GM23338 (cell line): ENCODE measurements around the gene PDZD8. TPM values are rescaled to one million over a fixed set of nuclear protein-coding genes. Genes with fewer than 3 reads are reported as not detected.

Experiments used
- ATAC-seq: fragments of 200-7000 bp; cut with Tn5 transposase; 3 replicates; pipeline ENCODE4 v1.9.1; 2020
- DNase-seq: peaks from one replicate; pipeline ENCODE4 v3.0.0-alpha.2; 2015; ENCODE audit warnings: low spot score
- H2AFZ ChIP-seq: fragments of 200-600 bp; sonication (generic); 2 replicates; pipeline ENCODE4 v1.8.0; 2016; ENCODE audit warnings: antibody characterized with exemption, mild to moderate bottlenecking, moderate library complexity
- H3F3A ChIP-seq: fragments of 200-600 bp; sonication (generic); replicated peaks from 2 replicates; pipeline ENCODE4 v1.8.0; 2017; ENCODE audit warnings: antibody characterized with exemption, mixed run types, low read depth
- H3K27ac ChIP-seq: fragments of 200-600 bp; sonication (generic); 2 replicates; pipeline ENCODE4 v1.6.1; 2016; ENCODE audit warnings: low read depth
- H3K27me3 ChIP-seq: fragments of 200-600 bp; sonication (generic); 2 replicates; pipeline ENCODE4 v1.8.0; 2016; ENCODE audit warnings: mild to moderate bottlenecking, mixed run types, moderate library complexity; ENCODE audit not compliant: insufficient read depth
- H3K36me3 ChIP-seq: fragments of 200-600 bp; sonication (generic); 2 replicates; pipeline ENCODE4 v1.8.0; 2016; ENCODE audit warnings: mild to moderate bottlenecking; ENCODE audit not compliant: insufficient read depth
- H3K4me1 ChIP-seq: fragments of 200-600 bp; sonication (generic); 2 replicates; pipeline ENCODE4 v1.8.0; 2016; ENCODE audit warnings: mild to moderate bottlenecking, moderate library complexity; ENCODE audit not compliant: insufficient read depth
- H3K4me2 ChIP-seq: fragments of 200-600 bp; sonication (generic); 2 replicates; pipeline ENCODE4 v1.7.1; 2017; ENCODE audit warnings: mixed run types
- H3K4me3 ChIP-seq: fragments of 200-600 bp; sonication (generic); 2 replicates; pipeline ENCODE4 v1.6.1; 2016; ENCODE audit warnings: mixed run types
- H3K79me2 ChIP-seq: fragments of 200-600 bp; sonication (generic); replicated peaks from 2 replicates; pipeline ENCODE4 v1.8.0; 2017; ENCODE audit warnings: mild to moderate bottlenecking; ENCODE audit not compliant: insufficient read depth
- H3K9me2 ChIP-seq: fragments of 200-600 bp; sonication (generic); 2 replicates; pipeline ENCODE4 v1.8.0; 2017; ENCODE audit not compliant: insufficient read depth
- H4K20me1 ChIP-seq: fragments of 200-600 bp; sonication (generic); replicated peaks from 2 replicates; pipeline ENCODE4 v1.8.0; 2017; ENCODE audit warnings: mild to moderate bottlenecking; ENCODE audit not compliant: insufficient read depth
- H3K27ac Mint-ChIP-seq: 2 replicates; pipeline ENCODE4 v1.8.0; 2020; ENCODE audit warnings: inconsistent platforms, mild to moderate bottlenecking, moderate library complexity, mixed read lengths
- H3K27me3 Mint-ChIP-seq: 3 replicates; pipeline ENCODE4 v1.8.0; 2022; ENCODE audit warnings: low read depth, mild to moderate bottlenecking, moderate library complexity, mixed read lengths, inconsistent platforms; ENCODE audit not compliant: insufficient read depth, poor library complexity
- H3K36me3 Mint-ChIP-seq: 3 replicates; pipeline ENCODE4 v1.8.0; 2021; ENCODE audit warnings: low read depth, mild to moderate bottlenecking, inconsistent platforms, moderate library complexity, mixed read lengths
- H3K4me1 Mint-ChIP-seq: 3 replicates; pipeline ENCODE4 v1.8.0; 2020; ENCODE audit warnings: mild to moderate bottlenecking, inconsistent platforms, mixed read lengths
- H3K4me3 Mint-ChIP-seq: 3 replicates; pipeline ENCODE4 v1.8.0; 2021; ENCODE audit warnings: moderate library complexity, mild to moderate bottlenecking, inconsistent platforms, mixed read lengths
- H3K9me3 Mint-ChIP-seq: 3 replicates; pipeline ENCODE4 v1.8.0; 2020; ENCODE audit warnings: moderate library complexity, mild to moderate bottlenecking, inconsistent platforms, mixed read lengths
- CREB1 ChIP-seq: fragments of 250-450 bp; sonication (Bioruptor Pico); IDR thresholded peaks from 2 replicates; pipeline ENCODE4 v1.5.0; 2020; ENCODE audit warnings: low read depth, mild to moderate bottlenecking, moderate library complexity
- EZH2 ChIP-seq: fragments of 200-600 bp; sonication (generic); IDR thresholded peaks from one replicate; pipeline ENCODE4 v1.8.0; 2017; ENCODE audit warnings: antibody characterized with exemption, mild to moderate bottlenecking, low read depth; ENCODE audit not compliant: unreplicated experiment
- EZH2phosphoT487 ChIP-seq: fragments of 200-600 bp; sonication (generic); IDR thresholded peaks from one replicate; pipeline ENCODE4 v1.8.1; 2018; ENCODE audit warnings: antibody characterized with exemption; ENCODE audit not compliant: unreplicated experiment
- NANOG ChIP-seq: IDR thresholded peaks from 2 replicates; pipeline ENCODE4 v1.6.1; 2016; ENCODE audit warnings: antibody characterized with exemption, borderline replicate concordance
- POLR2AphosphoS5 ChIP-seq: IDR thresholded peaks from 2 replicates; pipeline ENCODE4 v1.6.1; 2016; ENCODE audit warnings: antibody characterized with exemption, low read depth
- ZNF114 ChIP-seq: fragments of 250-450 bp; sonication (Bioruptor Pico); IDR thresholded peaks from 2 replicates; pipeline ENCODE4 v1.5.0; 2020; ENCODE audit warnings: mild to moderate bottlenecking, moderate library complexity
- polyA plus RNA-seq: library from polyadenylated mRNA; unstranded; fragments of >200 nt; fragmentation: Nextera tagmentation; extraction: Ambion mirVana; gene quantifications from 2 replicates; pipeline ENCODE4 v1.2.1, GENCODE V29; 2016
- total RNA-seq: library from RNA; depleted of rRNA; stranded (reverse); fragments of >200 nt; shearing (Covaris generic); gene quantifications from 2 replicates; pipeline ENCODE4 v1.2.3, GENCODE V29; 2014
- TF ChIP-seq, protein P1 (sequence below): fragments of 250-450 bp; sonication (Bioruptor Pico); IDR thresholded peaks from 2 replicates; pipeline ENCODE4 v1.5.0; 2020; ENCODE audit warnings: mild to moderate bottlenecking, moderate library complexity
- TF ChIP-seq, protein P2 (sequence below): IDR thresholded peaks from 2 replicates; pipeline ENCODE4 v1.6.1; 2016; ENCODE audit warnings: antibody characterized with exemption
- TF ChIP-seq, protein P3 (sequence below), 2 experiments: fragments of 200-600 bp in 1 of 2; sonication (generic) in 1 of 2; conservative IDR thresholded peaks; 2 replicates each; pipeline versions ENCODE4 v1.5.1 to v1.6.1; 2016 to 2017; ENCODE audit warnings: antibody characterized with exemption in 2 of 2, low read depth in 2 of 2, mild to moderate bottlenecking in 2 of 2, moderate library complexity in 1 of 2

PDZD8 gene
- total and polyA plus RNA-seq, 2 experiments from 2014 or later, result 11.4 to 28.6 TPM

- no peaks in the 10 kb centered on the region for H3F3A ChIP-seq
- Mint-ChIP-seq H3K36me3 (no peaks in the 10 kb centered on the region), H3K27ac (no peak overlapping the region), H3K9me3 (no peaks in the 10 kb centered on the region), H3K27me3 (peaks cover 6% of the 10 kb centered on the region), H3K4me3 (no peak overlapping the region), H3K4me1 (peaks cover 14% of the 10 kb centered on the region)
- H3K27ac ChIP-seq, result no peak overlapping the region
- H3K4me1 ChIP-seq, result peaks cover 7% of the 10 kb centered on the region; the same call in 1 of the 2 replicates
- DNase-seq (no peak), ATAC-seq (no peak)
- H3K4me3 ChIP-seq, result no peak overlapping the region
- no peak overlapping the region for H2AFZ ChIP-seq
- peaks cover 5% of the 10 kb centered on the region; the same call in 1 of the 2 replicates for H4K20me1 ChIP-seq
- H3K4me2 ChIP-seq, result no peak overlapping the region
- no peaks in the 10 kb centered on the region for H3K36me3 ChIP-seq
- H3K27me3 ChIP-seq, result no peaks in the 10 kb centered on the region
- H3K79me2 ChIP-seq, result no peaks in the 10 kb centered on the region
- TF ChIP-seq, protein P1, sequence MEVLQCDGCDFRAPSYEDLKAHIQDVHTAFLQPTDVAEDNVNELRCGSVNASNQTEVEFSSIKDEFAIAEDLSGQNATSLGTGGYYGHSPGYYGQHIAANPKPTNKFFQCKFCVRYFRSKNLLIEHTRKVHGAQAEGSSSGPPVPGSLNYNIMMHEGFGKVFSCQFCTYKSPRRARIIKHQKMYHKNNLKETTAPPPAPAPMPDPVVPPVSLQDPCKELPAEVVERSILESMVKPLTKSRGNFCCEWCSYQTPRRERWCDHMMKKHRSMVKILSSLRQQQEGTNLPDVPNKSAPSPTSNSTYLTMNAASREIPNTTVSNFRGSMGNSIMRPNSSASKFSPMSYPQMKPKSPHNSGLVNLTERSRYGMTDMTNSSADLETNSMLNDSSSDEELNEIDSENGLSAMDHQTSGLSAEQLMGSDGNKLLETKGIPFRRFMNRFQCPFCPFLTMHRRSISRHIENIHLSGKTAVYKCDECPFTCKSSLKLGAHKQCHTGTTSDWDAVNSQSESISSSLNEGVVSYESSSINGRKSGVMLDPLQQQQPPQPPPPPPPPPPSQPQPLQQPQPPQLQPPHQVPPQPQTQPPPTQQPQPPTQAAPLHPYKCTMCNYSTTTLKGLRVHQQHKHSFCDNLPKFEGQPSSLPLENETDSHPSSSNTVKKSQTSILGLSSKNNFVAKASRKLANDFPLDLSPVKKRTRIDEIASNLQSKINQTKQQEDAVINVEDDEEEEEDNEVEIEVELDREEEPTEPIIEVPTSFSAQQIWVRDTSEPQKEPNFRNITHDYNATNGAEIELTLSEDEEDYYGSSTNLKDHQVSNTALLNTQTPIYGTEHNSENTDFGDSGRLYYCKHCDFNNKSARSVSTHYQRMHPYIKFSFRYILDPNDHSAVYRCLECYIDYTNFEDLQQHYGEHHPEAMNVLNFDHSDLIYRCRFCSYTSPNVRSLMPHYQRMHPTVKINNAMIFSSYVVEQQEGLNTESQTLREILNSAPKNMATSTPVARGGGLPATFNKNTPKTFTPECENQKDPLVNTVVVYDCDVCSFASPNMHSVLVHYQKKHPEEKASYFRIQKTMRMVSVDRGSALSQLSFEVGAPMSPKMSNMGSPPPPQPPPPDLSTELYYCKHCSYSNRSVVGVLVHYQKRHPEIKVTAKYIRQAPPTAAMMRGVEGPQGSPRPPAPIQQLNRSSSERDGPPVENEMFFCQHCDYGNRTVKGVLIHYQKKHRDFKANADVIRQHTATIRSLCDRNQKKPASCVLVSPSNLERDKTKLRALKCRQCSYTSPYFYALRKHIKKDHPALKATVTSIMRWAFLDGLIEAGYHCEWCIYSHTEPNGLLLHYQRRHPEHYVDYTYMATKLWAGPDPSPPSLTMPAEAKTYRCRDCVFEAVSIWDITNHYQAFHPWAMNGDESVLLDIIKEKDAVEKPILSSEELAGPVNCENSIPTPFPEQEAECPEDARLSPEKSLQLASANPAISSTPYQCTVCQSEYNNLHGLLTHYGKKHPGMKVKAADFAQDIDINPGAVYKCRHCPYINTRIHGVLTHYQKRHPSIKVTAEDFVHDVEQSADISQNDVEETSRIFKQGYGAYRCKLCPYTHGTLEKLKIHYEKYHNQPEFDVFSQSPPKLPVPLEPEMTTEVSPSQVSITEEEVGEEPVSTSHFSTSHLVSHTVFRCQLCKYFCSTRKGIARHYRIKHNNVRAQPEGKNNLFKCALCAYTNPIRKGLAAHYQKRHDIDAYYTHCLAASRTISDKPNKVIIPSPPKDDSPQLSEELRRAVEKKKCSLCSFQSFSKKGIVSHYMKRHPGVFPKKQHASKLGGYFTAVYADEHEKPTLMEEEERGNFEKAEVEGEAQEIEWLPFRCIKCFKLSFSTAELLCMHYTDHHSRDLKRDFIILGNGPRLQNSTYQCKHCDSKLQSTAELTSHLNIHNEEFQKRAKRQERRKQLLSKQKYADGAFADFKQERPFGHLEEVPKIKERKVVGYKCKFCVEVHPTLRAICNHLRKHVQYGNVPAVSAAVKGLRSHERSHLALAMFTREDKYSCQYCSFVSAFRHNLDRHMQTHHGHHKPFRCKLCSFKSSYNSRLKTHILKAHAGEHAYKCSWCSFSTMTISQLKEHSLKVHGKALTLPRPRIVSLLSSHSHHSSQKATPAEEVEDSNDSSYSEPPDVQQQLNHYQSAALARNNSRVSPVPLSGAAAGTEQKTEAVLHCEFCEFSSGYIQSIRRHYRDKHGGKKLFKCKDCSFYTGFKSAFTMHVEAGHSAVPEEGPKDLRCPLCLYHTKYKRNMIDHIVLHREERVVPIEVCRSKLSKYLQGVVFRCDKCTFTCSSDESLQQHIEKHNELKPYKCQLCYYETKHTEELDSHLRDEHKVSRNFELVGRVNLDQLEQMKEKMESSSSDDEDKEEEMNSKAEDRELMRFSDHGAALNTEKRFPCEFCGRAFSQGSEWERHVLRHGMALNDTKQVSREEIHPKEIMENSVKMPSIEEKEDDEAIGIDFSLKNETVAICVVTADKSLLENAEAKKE, result no peak
- TF ChIP-seq POLR2AphosphoS5 (no peak), EZH2 (no peak)
- no peaks in the 10 kb centered on the region for H3K9me2 ChIP-seq
Observed at GRCh38 chr10:117248750-117249465, 126.3 kb downstream of the PDZD8 start.

- no peak for DNase-seq
- H3K4me3 Mint-ChIP-seq, result no peak overlapping the region
- H3K27me3 Mint-ChIP-seq, result peaks cover 13% of the 10 kb centered on the region
- Histone ChIP-seq H3K79me2 (no peaks in the 10 kb centered on the region), H3K27ac (no peak overlapping the region), H4K20me1 (peaks cover 6% of the 10 kb centered on the region; the same call in 1 of the 2 replicates), H3K27me3 (peaks cover 14% of the 10 kb centered on the region), H3K9me2 (no peaks in the 10 kb centered on the region), H3F3A (no peaks in the 10 kb centered on the region), H3K4me1 (peaks cover 10% of the 10 kb centered on the region; the same call in 1 of the 2 replicates), H2AFZ (no peak overlapping the region), H3K4me3 (no peak overlapping the region), H3K4me2 (no peak overlapping the region), H3K36me3 (no peaks in the 10 kb centered on the region)
- peaks cover 14% of the 10 kb centered on the region for H3K4me1 Mint-ChIP-seq
- no peaks in the 10 kb centered on the region; the same call in 2 of the 3 replicates for H3K9me3 Mint-ChIP-seq
- ATAC-seq, result no peak
- H3K36me3 Mint-ChIP-seq, result no peaks in the 10 kb centered on the region; the same call in 2 of the 3 replicates
- H3K27ac Mint-ChIP-seq, result no peak overlapping the region
- TF ChIP-seq CREB1 (CRISPR knock-in tag), result no peak
- no peak for TF ChIP-seq POLR2AphosphoS5
- TF ChIP-seq, protein P2, sequence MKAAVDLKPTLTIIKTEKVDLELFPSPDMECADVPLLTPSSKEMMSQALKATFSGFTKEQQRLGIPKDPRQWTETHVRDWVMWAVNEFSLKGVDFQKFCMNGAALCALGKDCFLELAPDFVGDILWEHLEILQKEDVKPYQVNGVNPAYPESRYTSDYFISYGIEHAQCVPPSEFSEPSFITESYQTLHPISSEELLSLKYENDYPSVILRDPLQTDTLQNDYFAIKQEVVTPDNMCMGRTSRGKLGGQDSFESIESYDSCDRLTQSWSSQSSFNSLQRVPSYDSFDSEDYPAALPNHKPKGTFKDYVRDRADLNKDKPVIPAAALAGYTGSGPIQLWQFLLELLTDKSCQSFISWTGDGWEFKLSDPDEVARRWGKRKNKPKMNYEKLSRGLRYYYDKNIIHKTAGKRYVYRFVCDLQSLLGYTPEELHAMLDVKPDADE, result no peak
- no peak for TF ChIP-seq NANOG
- TF ChIP-seq, protein P3, sequence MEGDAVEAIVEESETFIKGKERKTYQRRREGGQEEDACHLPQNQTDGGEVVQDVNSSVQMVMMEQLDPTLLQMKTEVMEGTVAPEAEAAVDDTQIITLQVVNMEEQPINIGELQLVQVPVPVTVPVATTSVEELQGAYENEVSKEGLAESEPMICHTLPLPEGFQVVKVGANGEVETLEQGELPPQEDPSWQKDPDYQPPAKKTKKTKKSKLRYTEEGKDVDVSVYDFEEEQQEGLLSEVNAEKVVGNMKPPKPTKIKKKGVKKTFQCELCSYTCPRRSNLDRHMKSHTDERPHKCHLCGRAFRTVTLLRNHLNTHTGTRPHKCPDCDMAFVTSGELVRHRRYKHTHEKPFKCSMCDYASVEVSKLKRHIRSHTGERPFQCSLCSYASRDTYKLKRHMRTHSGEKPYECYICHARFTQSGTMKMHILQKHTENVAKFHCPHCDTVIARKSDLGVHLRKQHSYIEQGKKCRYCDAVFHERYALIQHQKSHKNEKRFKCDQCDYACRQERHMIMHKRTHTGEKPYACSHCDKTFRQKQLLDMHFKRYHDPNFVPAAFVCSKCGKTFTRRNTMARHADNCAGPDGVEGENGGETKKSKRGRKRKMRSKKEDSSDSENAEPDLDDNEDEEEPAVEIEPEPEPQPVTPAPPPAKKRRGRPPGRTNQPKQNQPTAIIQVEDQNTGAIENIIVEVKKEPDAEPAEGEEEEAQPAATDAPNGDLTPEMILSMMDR (conservative IDR thresholded peaks at IDR 0.05; ENCODE audit: low read depth in 2 of 2), result no peak
- no peak for TF ChIP-seq ZNF114 (CRISPR knock-in tag)
- TF ChIP-seq EZH2phosphoT487, result no peak
Observed at GRCh38 chr10:117246997-117247671, 128.1 kb downstream of the PDZD8 start.
